ENCODE results near the gene KLF5.
A peak's percentile ranks its signal among the peaks of the same experiment; 100 is the strongest.
"Not testable (repeated sequence)": the region's sequence is repeated elsewhere in the genome, so short reads cannot be mapped to it uniquely, and the experiment has no call there.

The KLF5 gene

DNA sequence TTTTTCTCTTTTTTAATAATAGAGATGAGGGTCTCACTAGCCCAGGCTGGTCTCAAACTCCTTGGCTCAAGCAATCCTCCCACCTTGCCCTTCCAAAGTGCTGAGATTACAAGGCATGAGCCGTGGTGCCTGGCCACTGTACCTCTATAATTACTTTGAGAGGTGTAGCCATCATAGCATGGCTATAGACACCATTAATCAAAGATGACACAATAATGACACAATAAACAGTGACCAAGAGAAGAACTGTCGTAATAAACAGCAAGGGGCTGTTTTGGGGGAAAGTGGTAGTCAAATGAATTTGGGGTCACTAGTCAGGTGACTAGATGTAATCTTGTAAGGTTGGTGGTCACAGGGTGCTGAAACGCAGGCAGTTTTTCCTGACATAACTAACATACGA, 30.4 kb downstream of the KLF5 start:
- Mint-ChIP-seq H3K27ac (no peak overlapping the region), H3K36me3 (ENCODE audit: low read depth) (no peaks in the 10 kb centered on the region), H3K4me1 (ENCODE audit: low read depth) (peaks cover 11% of the 10 kb centered on the region), H3K9me3 (peaks cover 2% of the 10 kb centered on the region), H3K4me3 (no peak overlapping the region), H3K27me3 (no peaks in the 10 kb centered on the region)
- no peak for DNase-seq

DNA sequence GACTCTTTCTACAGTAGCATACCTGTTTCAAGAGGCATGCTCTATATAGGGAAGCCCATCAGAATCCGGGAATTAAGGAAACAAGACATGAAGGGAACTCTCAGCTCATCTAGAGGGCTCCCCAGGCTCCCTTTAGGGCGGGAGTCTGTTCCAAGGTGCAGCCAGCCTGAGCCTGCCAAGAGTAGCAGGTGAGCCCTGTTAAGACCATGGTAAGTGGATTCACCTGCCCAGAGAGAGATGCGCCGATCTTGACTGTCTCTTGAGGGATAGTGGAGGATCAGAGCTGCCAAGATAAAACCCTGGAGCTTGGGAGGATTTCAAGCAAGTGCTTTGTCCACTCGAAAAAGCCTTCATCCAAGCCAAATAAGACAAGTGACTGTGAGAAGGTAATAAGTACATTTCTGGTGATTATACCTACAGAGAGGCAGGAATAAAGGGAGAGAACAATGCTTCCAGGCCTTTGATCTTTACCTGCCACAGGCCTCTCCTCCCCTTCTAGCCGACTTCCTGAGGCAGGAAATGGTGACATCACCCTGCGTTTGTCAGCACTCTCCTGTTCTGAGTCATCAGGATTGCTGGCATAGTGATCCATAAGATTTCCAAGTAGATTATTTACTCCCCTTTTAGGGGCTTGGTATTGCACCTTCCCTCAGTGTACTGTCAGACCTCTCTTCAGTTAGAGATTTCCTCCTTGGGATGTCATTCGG, 31.5 kb downstream of the KLF5 start:
- no peak for DNase-seq
- peaks cover 11% of the 10 kb centered on the region for H3K4me1 Mint-ChIP-seq (ENCODE audit: low read depth)
- H3K27me3 Mint-ChIP-seq, result no peaks in the 10 kb centered on the region
- no peak overlapping the region for H3K4me3 Mint-ChIP-seq
- H3K36me3 Mint-ChIP-seq (ENCODE audit: low read depth), result no peaks in the 10 kb centered on the region
- peaks cover 2% of the 10 kb centered on the region for H3K9me3 Mint-ChIP-seq
- peak overlapping the region; percentile 40 for H3K27ac Mint-ChIP-seq

DNA sequence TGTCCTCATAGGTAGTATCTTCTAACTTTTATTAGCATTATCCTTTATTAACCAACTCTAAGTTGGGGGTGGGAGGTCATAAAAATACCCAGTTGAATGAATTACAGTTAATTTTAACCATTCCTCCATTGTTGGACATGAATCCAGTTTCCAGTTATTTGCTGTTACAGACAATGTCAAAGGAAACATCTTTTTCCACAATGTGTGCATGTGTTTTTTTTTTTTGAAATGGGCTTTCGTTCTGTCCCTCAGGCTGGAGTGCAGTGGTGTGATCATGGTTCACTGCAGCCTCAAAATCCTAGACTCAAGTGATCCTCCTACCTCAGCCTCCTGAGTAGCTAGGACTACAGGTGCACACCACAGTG, 32.0 kb downstream of the KLF5 start:
- no peaks in the 10 kb centered on the region for H3K27me3 Mint-ChIP-seq
- no peaks in the 10 kb centered on the region for H3K36me3 Mint-ChIP-seq (ENCODE audit: low read depth)
- peaks cover 11% of the 10 kb centered on the region for H3K4me1 Mint-ChIP-seq (ENCODE audit: low read depth)
- DNase-seq, result no peak
- H3K27ac Mint-ChIP-seq, result peak overlapping the region; percentile 40
- H3K4me3 Mint-ChIP-seq, result no peak overlapping the region
- peaks cover 2% of the 10 kb centered on the region for H3K9me3 Mint-ChIP-seq

DNA sequence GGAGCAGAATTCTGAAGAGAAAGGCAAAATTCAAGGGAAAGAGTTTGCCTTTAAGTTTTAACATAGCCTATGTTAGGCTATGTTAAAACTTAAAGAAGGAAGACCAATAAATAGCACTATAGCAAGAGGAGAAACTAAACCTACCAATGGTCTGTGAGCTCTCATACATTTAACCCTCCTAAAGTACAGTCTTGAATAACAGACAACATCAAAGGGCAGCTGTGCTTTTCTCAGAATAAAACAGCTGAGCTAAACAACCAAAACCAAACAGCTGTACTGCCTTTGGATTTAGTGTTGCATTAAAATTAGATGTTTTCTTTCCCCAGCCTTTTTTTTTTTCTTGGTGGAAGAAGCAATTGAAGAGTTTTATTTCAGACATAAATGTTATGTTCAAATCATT, 34.0 kb downstream of the KLF5 start:
- Mint-ChIP-seq H3K27ac (no peak overlapping the region), H3K27me3 (no peaks in the 10 kb centered on the region), H3K4me1 (ENCODE audit: low read depth) (peaks cover 11% of the 10 kb centered on the region), H3K9me3 (no peaks in the 10 kb centered on the region), H3K36me3 (ENCODE audit: low read depth) (no peaks in the 10 kb centered on the region), H3K4me3 (no peak overlapping the region)
- DNase-seq, result no peak

DNA sequence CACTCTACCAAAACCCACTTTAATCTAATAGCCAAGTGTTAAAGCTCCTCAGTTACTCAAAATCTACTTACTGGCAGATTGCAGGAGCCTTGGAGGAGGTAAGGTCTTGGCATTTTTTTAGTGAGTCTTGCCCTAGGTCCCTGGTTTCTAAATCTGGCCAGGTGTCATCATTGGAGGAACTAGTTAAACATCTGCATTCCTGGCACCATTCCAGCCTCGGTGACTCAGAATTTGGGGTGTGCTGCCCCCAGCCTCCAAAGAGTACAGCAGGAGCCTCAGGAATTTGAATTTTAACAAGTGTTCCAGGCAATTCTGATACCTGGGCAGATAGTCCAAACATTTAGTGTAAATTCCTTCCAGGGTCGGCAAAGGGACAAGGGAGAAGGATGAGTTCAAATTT, 37.4 kb downstream of the KLF5 start:
- Mint-ChIP-seq H3K4me3 (no peak overlapping the region), H3K27ac (no peak overlapping the region), H3K4me1 (ENCODE audit: low read depth) (no peaks in the 10 kb centered on the region), H3K27me3 (no peaks in the 10 kb centered on the region), H3K36me3 (ENCODE audit: low read depth) (no peaks in the 10 kb centered on the region), H3K9me3 (no peaks in the 10 kb centered on the region)
- no peak for DNase-seq

DNA sequence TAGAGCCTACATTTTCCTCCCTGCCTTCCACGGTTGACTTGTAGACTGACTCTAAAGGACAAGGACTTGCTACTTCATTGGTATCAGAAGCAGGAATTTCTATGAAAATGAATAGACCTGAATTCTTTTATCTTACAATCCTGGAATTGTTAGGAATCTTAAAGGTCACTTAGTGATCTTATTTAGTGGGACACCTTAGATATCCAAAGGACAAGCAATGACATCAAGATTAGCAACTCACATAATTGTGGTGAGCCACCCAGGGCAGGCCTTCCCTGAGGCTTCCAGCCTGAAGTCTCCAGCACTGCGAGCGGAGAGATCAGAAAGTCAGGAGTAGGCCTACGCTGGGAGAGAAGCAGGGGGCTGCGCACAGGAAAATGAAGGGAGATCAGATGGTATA, 37.8 kb downstream of the KLF5 start:
- Mint-ChIP-seq H3K4me3 (no peak overlapping the region), H3K4me1 (ENCODE audit: low read depth) (no peaks in the 10 kb centered on the region), H3K27me3 (no peaks in the 10 kb centered on the region), H3K36me3 (ENCODE audit: low read depth) (no peaks in the 10 kb centered on the region), H3K27ac (no peak overlapping the region), H3K9me3 (no peaks in the 10 kb centered on the region)
- DNase-seq, result no peak

DNA sequence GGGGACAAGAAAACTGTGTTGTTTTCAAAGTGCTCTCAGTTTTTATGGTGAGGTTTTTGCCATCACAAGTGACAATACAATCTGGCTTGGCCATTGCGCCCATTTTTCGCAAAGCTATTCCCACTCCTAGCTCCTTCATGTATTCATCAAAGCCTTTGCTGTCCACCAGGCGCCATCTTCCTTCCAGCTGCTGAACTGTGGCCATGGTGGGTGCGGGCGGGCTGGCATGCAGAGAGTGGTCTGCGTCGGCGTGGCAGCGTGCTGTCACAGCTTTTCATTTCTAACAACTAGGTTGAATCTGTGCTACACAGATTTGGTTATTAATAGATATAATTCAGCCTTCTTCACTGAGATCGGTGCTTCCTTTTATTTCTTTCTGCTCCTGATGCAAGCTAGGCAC, 42.0 kb downstream of the KLF5 start:
- H3K9me3 Mint-ChIP-seq; H3K27me3 Mint-ChIP-seq; H3K4me1 Mint-ChIP-seq (ENCODE audit: low read depth); H3K27ac Mint-ChIP-seq; H3K4me3 Mint-ChIP-seq; DNase-seq; H3K36me3 Mint-ChIP-seq (ENCODE audit: low read depth): not testable (repeated sequence)

DNA sequence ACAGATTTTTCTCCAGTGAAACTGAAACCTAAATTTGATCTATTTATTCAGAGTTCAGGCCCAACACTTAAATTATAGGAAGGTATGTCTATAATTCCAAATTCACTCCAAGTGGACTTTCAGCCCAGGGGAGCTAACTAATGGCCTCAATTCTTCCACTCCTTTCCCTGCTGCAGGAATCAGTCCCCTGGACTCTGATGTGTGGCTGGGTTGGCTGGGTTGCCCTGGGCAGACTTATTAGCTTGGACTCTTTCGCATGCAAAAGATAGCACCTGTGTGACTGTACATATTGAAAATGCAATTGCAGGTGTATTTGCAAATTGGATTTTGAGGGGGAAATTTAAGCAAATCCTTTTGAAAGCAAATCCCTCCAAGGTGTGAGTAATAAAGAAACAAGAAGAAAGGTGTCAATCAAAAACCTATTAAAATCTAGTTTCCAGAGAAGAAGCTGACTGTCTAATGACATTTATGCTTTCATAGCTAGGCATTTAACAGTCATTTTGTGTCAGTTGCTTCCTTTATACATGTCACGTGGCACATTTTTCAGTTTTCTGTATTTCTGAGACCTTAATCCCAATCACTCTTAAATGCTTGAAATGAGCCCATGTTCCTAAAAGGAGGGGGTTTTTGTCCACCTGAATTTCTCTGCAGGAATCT, 42.7 kb downstream of the KLF5 start:
- Mint-ChIP-seq H3K27me3 (no peaks in the 10 kb centered on the region), H3K9me3 (no peaks in the 10 kb centered on the region), H3K27ac (no peak overlapping the region), H3K36me3 (ENCODE audit: low read depth) (no peaks in the 10 kb centered on the region), H3K4me3 (no peak overlapping the region), H3K4me1 (ENCODE audit: low read depth) (peaks cover 1% of the 10 kb centered on the region)
- DNase-seq, result no peak

DNA sequence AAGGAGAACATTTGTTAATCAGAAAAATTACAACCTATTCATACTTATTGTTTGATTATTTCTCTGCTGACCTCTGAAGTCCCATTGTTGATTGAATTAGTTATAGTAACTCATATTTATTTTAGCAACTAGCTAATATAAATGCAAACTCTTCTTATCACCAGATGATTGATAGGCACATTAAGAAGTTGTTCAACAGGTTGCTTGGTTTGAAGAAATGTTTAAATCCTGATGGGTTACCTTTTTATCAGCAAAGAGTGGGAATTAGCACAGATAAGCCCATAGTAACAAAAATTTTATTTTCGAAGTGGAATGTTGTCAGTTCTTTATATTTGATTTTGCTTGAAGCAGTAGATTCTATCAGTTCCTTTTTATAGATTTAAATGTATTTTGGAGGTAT, 44.4 kb downstream of the KLF5 start:
- H3K4me3 Mint-ChIP-seq, result no peak overlapping the region
- H3K27ac Mint-ChIP-seq, result no peak overlapping the region
- no peak for DNase-seq
- no peaks in the 10 kb centered on the region for H3K36me3 Mint-ChIP-seq (ENCODE audit: low read depth)
- no peaks in the 10 kb centered on the region for H3K9me3 Mint-ChIP-seq
- H3K4me1 Mint-ChIP-seq (ENCODE audit: low read depth), result peaks cover 1% of the 10 kb centered on the region
- H3K27me3 Mint-ChIP-seq, result peaks cover 3% of the 10 kb centered on the region

DNA sequence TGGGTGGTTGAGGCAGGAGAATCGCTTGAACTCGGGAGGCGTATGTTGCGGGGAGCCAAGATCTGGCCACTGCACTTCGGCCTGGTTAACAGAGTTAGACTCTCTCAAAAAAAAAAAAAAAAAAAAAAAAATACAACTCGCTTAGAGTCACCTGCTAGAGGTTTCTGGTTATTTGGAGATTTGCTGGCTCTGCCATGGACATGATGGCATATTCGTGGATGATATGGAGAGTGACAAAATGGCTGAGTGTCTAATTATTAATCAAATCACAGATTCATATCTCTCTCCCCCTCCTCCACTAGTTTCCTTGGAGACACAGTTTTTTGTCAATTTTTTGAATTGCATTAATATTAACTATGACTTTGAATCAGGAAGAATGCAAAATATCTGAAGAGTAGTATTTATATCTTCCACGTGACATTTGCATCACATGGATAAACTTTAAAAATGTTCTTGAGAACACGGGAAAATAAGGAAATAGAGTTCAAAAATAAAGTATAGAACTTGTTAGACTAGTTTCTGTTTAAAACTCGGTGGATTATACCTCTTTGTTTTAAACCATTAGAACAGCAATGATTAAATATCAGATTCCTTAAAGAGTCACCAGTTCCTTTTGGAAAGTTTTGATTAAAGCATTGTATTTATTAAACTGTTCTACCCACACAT, 47.8 kb downstream of the KLF5 start:
- DNase-seq, result no peak
- H3K4me1 Mint-ChIP-seq (ENCODE audit: low read depth), result peaks cover 1% of the 10 kb centered on the region
- no peaks in the 10 kb centered on the region for H3K9me3 Mint-ChIP-seq
- no peaks in the 10 kb centered on the region for H3K36me3 Mint-ChIP-seq (ENCODE audit: low read depth)
- no peak overlapping the region for H3K27ac Mint-ChIP-seq
- H3K27me3 Mint-ChIP-seq, result peaks cover 3% of the 10 kb centered on the region
- no peak overlapping the region for H3K4me3 Mint-ChIP-seq

DNA sequence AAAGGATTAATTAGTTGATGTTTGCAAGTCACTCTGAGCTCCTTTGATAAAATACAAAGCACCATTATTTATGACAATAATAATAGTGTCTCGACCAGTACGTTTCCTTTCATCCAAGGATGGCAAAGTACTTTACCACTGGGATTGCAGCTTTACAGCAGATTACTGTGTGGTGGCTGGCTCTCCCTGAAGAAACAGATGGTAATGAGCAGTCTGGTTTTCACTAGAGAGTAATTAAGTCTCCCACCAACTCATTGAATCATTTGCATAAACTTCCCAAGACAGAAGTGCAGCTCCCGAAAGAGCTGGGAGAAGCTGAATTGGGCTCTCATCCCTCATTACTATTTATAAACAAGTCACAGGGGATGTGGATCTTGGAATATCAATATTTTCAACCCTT, 48.7 kb downstream of the KLF5 start:
- H3K4me3 Mint-ChIP-seq, result no peak overlapping the region
- no peaks in the 10 kb centered on the region for H3K9me3 Mint-ChIP-seq
- H3K27ac Mint-ChIP-seq, result no peak overlapping the region

DNA sequence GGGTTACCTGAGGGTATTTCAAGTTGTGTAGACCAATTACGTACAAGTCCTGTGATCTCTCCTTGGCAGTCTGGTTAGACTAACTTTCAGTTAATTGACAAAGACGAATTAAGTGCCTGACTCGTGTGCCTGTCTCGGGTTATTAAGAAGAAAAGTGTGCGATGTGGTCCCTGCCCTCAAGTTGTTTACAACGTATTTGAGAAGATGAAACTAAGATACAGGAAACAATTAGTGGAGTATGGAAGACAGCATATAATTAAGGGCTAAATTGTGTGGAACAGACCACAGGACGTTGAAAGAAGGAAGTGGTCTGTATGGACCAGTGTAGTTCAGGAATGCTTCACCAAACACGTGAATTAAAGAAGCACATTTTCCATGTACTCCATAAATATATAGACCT, 49.2 kb downstream of the KLF5 start:
- no peak for DNase-seq
- H3K27me3 Mint-ChIP-seq, result peaks cover 3% of the 10 kb centered on the region
- no peaks in the 10 kb centered on the region for H3K9me3 Mint-ChIP-seq
- no peaks in the 10 kb centered on the region for H3K36me3 Mint-ChIP-seq (ENCODE audit: low read depth)
- no peaks in the 10 kb centered on the region for H3K4me1 Mint-ChIP-seq (ENCODE audit: low read depth)
- H3K27ac Mint-ChIP-seq, result no peak overlapping the region
- no peak overlapping the region for H3K4me3 Mint-ChIP-seq

More for the DNA sequence above, 48.7 kb downstream of the KLF5 start:
- no peak for DNase-seq
- Mint-ChIP-seq H3K27me3 (peaks cover 3% of the 10 kb centered on the region), H3K4me1 (ENCODE audit: low read depth) (no peaks in the 10 kb centered on the region), H3K36me3 (ENCODE audit: low read depth) (no peaks in the 10 kb centered on the region)

DNA sequence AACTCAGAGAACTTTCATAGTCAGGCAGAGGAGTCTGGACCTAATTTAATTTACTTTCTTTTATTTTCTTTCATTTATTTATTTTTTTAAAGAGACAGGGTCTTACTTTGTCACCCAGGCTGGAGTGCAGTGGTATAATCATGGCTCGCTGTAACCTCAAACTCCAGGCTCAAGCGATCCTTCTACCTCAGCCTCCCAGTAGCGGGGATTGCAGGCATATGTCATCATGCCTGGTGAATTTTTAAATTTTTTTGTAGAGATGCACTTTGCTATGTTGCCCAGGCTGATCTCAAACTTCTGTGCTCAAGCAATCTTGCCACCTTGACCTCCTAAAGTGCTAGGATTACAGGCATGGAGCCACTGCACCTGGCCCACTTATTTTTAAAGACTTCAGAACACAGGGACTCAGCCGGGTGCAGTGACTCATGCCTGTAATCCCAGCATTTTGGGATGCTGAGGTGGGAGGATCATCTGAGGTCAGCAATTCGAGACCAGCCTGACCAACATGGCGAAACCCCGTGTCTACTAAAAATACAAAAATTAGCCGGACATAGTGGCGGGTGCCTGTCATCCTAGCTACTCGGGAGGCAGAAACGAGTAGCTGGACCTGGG, 50.6 kb downstream of the KLF5 start:
- Mint-ChIP-seq H3K36me3 (ENCODE audit: low read depth) (no peaks in the 10 kb centered on the region), H3K9me3 (no peaks in the 10 kb centered on the region), H3K4me1 (ENCODE audit: low read depth) (no peaks in the 10 kb centered on the region), H3K27me3 (peaks cover 3% of the 10 kb centered on the region), H3K4me3 (no peak overlapping the region), H3K27ac (no peak overlapping the region)
- no peak for DNase-seq

DNA sequence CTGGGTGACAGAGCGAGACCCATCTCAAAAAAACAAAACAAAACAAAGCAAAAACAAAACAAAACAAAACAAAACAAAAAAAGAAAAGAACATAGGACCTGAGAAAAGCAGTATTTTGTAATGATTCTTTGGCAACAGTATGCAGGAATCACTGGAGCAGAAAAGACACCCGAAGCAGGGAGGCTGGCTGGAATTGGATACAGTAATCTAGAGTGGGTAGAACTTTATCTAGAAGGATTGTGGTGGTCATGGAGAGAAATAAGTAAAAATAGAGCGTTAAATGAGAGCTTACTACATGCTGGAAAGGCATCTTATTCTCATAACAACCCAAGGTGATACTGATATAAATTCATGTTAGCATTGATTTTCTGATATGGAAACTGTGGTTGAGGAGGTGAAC, 51.2 kb downstream of the KLF5 start:
- no peak overlapping the region for H3K27ac Mint-ChIP-seq
- no peaks in the 10 kb centered on the region for H3K4me1 Mint-ChIP-seq (ENCODE audit: low read depth)
- H3K4me3 Mint-ChIP-seq, result no peak overlapping the region
- H3K9me3 Mint-ChIP-seq, result no peaks in the 10 kb centered on the region
- no peak for DNase-seq
- no peaks in the 10 kb centered on the region for H3K36me3 Mint-ChIP-seq (ENCODE audit: low read depth)
- peaks cover 3% of the 10 kb centered on the region for H3K27me3 Mint-ChIP-seq

DNA sequence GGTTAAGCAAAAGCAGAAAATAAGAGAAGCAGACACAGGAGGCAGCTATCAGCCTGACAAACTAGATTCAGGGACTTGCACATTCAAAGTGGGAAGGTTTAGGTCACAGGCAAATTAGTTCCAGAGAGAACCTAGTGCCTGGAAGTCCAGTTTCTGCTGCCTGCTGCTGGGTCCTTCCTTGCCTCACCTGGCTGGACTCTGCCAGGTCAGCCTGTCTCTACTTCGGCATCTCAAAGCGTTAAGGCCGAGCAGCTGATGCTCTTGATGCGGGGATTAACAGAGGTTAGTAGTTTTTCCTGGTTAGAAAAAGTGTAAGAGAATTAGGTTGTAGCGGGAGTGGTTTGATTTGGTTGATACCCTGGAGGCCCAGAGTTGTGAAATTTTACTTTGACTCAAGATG, 52.0 kb downstream of the KLF5 start:
- no peaks in the 10 kb centered on the region for H3K4me1 Mint-ChIP-seq (ENCODE audit: low read depth)
- no peak for DNase-seq
- no peaks in the 10 kb centered on the region for H3K9me3 Mint-ChIP-seq
- H3K27me3 Mint-ChIP-seq, result peaks cover 3% of the 10 kb centered on the region
- no peak overlapping the region for H3K4me3 Mint-ChIP-seq
- no peak overlapping the region for H3K27ac Mint-ChIP-seq
- H3K36me3 Mint-ChIP-seq (ENCODE audit: low read depth), result no peaks in the 10 kb centered on the region

All from activated T-cell treated with anti-CD3 and anti-CD28 coated beads, Interleukin-2, amount 50 U/mL, for 24 hours (primary cell).